GM18502 (cell line): Measurements from ENCODE around the gene NBPF1.
"Not testable (repeated sequence)": the region's sequence is repeated elsewhere in the genome, so short reads cannot be mapped to it uniquely, and the experiment has no call there.

Experiments used
- ATAC-seq: cut with Tn5 transposase; IDR thresholded peaks from one replicate; pipeline ENCODE4 v1.9.1; 2021; ENCODE audit warnings: mild to moderate bottlenecking; ENCODE audit not compliant: unreplicated experiment, poor library complexity

Gene NBPF1

GRCh38 chr1:16613185-16614147, at the start of gene NBPF1:
NBPF1 (minus strand) TSS chr1:16613564.
- ATAC-seq, result peak; percentile 95

GRCh38 chr1:16658234-16658633, 44.9 kb upstream of the NBPF1 start:
- not testable (repeated sequence) for ATAC-seq

GRCh38 chr1:16656981-16657683, 43.8 kb upstream of the NBPF1 start:
- not testable (repeated sequence) for ATAC-seq

- ATAC-seq, result not testable (repeated sequence)
These were observed 43.2 kb upstream of the NBPF1 start for GRCh38 chr1:16656574-16656973.

- ATAC-seq, result not testable (repeated sequence)
These were observed 38.2 kb upstream of the NBPF1 start for GRCh38 chr1:16651560-16651959.

- ATAC-seq, result not testable (repeated sequence)
These were observed 36.6 kb upstream of the NBPF1 start for GRCh38 chr1:16649960-16650359.

- not testable (repeated sequence) for ATAC-seq
These were observed 36.0 kb upstream of the NBPF1 start for GRCh38 chr1:16649390-16649789.

- not testable (repeated sequence) for ATAC-seq
These were observed 35.4 kb upstream of the NBPF1 start for GRCh38 chr1:16648756-16649155.

GRCh38 chr1:16648250-16648649, 34.9 kb upstream of the NBPF1 start:
- not testable (repeated sequence) for ATAC-seq

GRCh38 chr1:16647179-16648176, 34.1 kb upstream of the NBPF1 start:
- ATAC-seq, result not testable (repeated sequence)

GRCh38 chr1:16646716-16647115, 33.4 kb upstream of the NBPF1 start:
- not testable (repeated sequence) for ATAC-seq

GRCh38 chr1:16646061-16646664, 32.8 kb upstream of the NBPF1 start:
- ATAC-seq, result not testable (repeated sequence)

GRCh38 chr1:16645271-16646060, 32.1 kb upstream of the NBPF1 start:
- peak; percentile 2 for ATAC-seq

- ATAC-seq, result peak; percentile 81
These were observed 31.3 kb upstream of the NBPF1 start for GRCh38 chr1:16644482-16645270.

- no peak for ATAC-seq
These were observed 30.8 kb upstream of the NBPF1 start for GRCh38 chr1:16644193-16644481.

- ATAC-seq, result peak; percentile 9
These were observed 30.3 kb upstream of the NBPF1 start for GRCh38 chr1:16643476-16644192.

GRCh38 chr1:16643001-16643411, 29.6 kb upstream of the NBPF1 start:
- not testable (repeated sequence) for ATAC-seq
